ENCODE results near the gene MUC4.
"Not testable (repeated sequence)": the region's sequence is repeated elsewhere in the genome, so short reads cannot be mapped to it uniquely, and the experiment has no call there.

Gene MUC4

DNA sequence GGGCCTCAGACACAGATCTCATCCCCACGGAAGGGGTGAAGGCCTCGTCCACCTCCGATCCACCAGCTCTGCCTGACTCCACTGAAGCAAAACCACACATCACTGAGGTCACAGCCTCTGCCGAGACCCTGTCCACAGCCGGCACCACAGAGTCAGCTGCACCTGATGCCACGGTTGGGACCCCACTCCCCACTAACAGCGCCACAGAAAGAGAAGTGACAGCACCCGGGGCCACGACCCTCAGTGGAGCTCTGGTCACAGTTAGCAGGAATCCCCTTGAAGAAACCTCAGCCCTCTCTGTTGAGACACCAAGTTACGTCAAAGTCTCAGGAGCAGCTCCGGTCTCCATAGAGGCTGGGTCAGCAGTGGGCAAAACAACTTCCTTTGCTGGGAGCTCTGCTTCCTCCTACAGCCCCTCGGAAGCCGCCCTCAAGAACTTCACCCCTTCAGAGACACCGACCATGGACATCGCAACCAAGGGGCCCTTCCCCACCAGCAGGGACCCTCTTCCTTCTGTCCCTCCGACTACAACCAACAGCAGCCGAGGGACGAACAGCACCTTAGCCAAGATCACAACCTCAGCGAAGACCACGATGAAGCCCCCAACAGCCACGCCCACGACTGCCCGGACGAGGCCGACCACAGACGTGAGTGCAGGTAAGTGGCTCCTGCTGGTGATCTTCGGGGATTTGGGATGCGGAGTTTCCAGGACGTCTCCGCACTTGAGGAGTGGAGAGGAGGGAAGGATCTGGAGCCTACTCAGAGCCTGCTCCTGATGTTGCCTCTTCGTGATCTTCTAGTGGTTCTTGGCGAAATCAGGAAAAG lies 85.6 kb downstream of the MUC4 start:
- not testable (repeated sequence) for DNase-seq (ENCODE audit: extremely low spot score, insufficient read length, low read depth); FAIRE-seq

DNA sequence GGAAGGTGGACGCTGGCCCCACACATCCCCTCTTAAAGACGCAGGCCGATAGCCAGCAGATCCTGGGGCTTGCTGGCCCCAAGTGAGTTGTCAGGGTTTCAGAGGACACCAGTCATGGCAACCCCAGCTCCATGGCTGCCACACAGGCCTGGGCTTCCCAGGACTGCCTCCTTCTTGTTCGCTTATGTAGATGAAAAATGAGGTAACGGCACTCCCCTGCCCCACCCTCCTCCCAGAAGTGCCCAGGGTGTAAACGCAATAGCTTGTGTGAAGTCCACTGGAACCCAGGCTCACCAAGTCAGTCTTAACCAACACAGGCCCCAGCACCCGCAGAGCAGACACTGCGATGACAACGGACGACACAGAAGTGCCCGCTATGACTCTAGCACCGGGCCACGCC lies 87.4 kb downstream of the MUC4 start:
- FAIRE-seq; DNase-seq (ENCODE audit: extremely low spot score, insufficient read length, low read depth): not testable (repeated sequence)

DNA sequence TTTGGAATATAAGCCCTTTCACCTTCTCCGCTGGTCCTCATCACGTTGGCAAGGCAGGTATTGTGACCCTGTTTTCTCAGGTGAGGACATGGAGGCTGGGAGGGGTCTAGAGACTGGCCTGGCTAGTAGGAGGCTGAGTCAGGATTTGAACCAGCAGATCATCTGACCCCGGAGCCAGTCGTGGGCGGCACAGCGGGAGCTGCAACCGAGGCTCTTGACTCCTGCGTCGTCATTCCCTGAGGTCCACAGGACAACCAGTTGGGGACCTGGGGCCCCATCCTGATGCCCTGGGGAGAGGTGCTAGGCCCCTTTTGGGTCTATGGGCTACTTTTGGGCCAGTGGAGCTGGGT lies 88.8 kb downstream of the MUC4 start:
- FAIRE-seq; DNase-seq (ENCODE audit: extremely low spot score, insufficient read length, low read depth): not testable (repeated sequence)

DNA sequence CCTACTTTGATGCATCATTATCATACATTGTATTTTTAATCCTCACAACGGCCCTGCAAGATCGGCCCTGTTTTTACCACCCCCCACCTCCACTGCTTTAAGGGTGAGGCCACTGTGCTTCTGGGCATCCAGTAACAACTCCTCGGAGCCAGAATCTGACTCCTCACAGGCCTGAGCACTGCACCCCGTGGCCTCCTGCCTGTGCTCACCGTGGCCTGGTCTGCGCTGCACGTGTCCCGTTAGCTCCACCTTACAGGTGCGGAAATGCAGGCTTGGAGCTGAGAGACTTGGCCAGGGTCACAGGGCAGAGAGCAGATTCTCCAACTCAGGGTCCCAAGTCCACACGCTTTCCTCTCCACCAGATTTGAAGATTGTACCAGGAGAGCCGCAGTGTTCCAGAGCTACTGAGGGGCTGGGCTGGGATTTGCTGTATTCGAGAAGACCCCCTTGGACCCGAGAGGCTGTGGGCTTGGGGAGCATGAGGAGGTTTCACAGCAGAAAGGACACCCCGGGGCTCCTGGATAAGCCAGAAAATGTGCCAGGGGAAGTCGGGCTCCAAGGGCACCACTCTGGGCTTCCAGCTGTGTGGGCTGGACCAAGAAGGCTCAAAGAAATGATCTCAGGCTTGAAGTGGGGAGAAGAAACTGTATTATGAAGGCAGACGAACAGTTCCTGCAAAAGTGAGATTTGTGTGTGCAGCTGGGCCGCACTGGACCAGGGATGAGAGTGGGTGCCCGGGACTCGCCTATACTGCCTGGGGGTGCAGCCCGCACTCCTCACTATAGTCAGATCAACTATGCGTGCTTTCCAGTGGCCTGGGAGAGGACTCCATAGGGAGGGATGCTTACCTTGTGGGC lies 89.4 kb downstream of the MUC4 start:
- not testable (repeated sequence) for DNase-seq (ENCODE audit: extremely low spot score, insufficient read length, low read depth); FAIRE-seq

DNA sequence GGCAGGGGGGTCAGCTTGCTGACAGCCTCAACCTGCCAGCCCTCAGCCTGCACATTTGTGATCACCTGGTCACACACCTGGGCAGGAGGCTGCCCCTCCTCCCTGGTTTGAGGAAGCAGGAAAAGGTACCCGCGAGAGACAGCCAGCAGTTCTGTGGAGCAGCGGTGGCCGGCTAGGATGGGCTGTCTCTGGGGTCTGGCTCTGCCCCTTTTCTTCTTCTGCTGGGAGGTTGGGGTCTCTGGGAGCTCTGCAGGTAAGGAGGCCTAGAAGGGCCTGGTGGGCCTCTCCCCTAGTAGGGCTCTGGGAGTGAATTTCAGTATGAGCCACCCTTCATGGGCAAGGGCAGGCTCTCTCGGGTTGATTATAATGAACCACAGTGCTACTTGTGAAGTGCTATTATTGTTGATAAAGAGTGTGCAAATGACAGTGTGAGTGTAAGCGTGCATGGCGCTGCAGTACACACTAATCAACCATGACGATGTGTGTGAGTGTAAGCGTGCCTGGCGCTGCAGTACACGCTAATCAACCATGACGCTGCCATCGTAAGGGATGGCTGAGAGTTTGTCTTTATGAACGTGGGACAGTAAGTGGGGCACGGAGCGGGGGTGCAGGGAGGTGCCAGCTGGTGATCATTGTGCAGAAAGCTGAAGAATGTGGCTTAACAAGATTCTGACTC lies 90.8 kb downstream of the MUC4 start, which contains the start of gene MUC20:
TSS of gene MUC20 (plus strand) at position 148 of the 676 bp plus-strand sequence. CDS start at position 178, 30 bp downstream.
- FAIRE-seq; DNase-seq (ENCODE audit: extremely low spot score, insufficient read length, low read depth): not testable (repeated sequence)

DNA sequence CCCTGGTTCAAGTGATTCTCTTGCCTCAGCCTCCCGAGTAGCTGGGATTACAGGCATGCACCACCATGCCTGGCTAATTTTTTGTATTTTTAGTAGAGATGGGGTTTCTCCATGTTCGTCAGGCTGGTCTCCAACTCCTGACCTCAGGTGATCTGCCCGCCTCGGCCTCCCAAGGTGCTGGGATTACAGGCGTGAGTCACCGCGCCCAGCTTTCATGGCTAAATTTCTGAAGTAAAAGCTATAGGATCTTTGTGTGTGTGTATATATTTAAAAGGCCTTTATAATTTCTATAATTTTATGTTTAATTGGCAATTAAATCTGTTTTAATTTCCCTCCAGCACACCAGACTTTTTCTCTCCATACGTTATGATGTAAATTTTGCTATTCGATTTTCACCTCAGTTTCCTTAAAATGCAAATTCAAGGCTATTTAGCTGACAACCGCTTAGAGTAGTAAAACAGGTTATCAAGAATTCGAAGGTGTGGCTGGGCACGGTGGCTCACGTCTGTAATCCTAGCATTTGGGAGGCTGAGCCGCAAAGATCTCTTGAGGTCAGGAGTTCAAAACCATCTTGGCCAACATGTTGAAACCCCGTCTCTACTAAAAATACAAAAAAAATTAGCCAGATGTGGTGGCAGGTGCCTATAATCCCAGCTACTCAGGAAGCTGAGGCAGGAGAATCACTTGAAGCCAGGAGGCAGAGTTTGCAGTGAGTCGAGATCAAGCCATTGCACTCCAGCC lies 92.0 kb downstream of the MUC4 start:
- not testable (repeated sequence) for DNase-seq (ENCODE audit: extremely low spot score, insufficient read length, low read depth); FAIRE-seq

DNA sequence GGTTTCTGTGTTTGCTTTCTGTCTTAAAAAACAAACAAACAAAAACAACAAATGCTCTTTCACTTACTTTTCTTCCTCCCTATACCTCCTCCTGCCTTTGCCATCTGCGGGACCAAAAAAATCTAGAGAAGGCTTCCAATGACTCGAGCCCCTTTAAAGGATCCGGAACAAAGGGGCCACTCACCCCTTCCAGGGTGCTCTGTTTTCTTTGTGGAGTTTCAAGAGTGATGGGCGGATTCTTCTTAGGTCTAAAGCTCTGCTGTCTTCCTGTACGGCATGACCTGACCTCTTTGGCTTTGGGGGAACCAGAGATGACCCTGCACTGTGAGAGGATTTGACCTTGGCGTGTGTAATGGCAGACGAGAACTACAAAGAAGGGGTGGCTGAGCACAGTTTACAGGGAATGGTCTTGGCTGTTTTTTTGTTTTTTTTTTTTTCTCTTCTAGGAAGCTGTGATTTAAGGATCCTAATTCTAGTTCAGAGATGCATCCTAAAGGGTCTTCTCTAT lies 93.2 kb downstream of the MUC4 start:
- no peak for FAIRE-seq
- DNase-seq (ENCODE audit: extremely low spot score, insufficient read length, low read depth), result no peak

DNA sequence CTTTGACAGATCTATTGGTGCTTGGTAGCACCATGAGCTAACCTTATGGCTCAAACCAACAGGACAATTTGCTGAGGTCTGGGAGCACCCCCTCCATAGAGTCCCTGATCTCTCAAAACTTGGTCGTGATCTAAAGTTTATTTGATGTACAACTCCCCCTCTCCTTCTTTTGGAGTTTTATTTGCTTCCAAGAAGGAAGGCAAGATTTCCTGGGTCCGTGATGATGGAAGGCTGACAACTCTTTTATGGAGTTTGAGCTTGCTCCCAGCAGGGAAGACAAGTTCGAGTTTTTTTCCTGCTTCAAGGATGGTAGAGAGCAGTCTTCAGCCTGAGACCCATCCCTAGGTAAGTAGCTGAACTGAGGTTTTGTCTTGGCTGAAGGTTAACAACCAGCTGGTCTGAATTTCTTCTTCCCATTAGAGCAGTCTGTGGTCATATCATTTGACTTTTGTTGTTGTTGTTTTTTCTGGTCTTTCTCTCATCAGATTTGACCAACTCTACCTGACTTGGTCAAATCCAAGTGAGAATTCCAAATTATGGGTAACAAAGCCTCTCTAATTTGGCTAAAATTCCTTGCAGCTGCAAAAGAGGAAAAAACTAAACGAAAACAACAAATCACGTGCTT lies 93.8 kb downstream of the MUC4 start:
- DNase-seq (ENCODE audit: extremely low spot score, insufficient read length, low read depth) (no peak), FAIRE-seq (no peak)

DNA sequence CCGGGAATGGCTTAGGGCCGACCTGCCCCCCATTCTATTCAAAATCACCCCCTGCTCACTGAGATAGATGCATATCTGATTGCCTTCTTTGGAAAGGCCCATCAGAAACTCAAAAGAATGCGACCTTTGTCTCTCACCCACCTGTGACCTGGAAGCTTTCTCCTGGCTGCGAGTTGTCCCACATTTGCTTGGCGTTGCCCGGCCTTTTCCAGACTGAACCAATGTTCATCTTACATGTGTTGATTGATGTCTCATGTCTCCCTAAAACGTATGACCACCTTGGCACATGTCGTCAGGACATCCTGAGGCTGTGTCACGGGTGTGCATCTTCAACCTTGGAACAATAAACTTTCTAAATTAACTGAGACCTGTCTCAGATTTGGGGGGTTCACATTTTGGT lies 94.3 kb downstream of the MUC4 start:
- no peak for FAIRE-seq
- no peak for DNase-seq (ENCODE audit: extremely low spot score, insufficient read length, low read depth)

DNA sequence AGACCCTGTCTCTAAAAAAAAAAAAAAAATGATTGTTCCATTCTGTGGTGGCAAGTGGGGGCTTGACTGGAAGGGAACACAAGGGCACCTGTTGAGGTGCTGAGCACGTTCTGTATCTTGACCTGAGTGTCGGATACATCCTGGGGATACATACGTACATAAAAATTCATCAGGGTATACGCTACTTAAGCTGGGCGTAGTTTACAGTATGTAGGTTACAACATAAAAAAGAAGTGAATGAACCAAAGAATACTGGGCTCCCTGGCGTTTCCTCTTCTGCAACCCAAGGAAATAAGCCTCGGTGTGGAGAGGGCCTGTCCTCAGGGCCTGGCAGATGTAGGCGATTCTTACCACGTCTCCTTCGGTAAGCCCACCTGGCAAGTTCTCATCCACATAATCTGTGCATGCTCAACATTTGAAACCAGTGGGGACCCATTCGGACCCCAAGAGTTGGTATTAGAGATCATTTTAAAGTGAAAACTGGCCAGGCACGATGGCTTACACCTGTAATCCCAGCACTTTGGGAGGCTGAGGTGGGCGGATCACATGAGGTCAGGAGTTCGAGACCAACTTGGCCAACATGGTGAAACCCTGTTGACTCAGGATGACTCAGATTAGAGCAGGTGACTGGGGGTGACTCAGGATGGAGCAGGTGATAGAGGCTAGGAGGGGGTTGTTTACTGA lies 96.0 kb downstream of the MUC4 start:
- no peak for DNase-seq (ENCODE audit: extremely low spot score, insufficient read length, low read depth)
- no peak for FAIRE-seq

DNA sequence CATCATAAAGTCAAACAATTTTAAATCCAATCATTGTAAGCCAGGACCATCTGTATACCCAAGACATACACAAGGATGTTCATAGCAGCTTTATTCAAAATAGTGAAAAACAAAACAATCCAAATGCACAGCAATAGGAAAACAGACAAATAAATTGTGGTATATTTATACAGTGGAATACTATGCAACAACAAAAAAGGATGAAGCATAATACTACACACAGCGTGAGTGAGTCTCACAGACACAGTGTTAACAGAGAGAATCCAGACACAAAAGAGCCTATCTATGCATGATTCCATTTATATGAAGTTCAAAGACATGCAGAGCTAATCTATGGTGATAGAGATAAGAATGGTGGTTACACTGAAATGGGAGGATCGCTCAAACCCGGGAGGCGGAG lies 96.6 kb downstream of the MUC4 start:
- FAIRE-seq, result no peak
- no peak for DNase-seq (ENCODE audit: extremely low spot score, insufficient read length, low read depth)

DNA sequence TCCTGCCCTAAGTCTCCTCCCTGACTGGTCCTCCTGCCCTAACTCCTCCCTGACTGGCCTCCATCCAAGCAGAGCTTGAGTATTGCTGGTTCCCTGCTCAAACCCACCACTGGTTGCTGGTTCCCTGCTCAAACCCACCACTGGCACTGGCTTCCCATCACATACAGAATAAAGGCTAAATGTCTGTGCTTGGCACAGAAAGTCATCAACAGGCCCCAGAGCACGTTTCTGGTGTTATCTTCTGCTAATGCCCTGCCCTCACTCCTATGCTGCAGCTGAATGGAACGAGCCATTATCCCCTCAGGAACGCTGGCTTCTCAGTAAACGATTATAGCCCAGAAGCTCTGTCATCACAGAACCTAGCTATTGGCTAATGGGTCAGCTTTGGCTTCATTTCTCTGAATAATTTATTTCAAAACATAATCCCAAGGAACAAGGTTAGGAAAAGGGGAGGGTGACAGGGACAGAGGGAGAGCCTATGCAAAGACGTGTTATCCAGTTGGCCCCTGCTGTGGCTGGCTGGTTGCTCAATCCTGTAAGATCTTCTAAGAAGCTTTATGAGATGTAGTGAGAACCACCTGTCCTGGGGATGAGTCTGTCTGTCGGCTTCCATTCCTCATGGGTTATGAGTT lies 97.2 kb downstream of the MUC4 start:
- DNase-seq (ENCODE audit: extremely low spot score, insufficient read length, low read depth) (no peak), FAIRE-seq (no peak)

DNA sequence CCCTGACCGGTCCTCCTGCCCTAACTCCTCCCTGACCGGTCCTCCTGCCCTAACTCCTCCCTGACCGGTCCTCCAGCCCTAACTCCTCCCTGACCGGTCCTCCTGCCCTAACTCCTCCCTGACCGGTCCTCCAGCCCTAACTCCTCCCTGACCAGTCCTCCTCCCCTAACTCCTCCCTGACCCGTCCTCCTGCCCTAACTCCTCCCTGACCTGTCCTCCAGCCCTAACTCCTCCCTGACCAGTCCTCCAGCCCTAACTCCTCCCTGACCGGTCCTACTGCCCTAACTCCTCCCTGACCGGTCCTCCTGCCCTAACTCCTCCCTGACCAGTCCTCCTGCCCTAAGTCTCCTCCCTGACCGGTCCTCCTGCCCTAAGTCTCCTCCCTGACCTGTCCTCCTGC lies 98.6 kb downstream of the MUC4 start:
- not testable (repeated sequence) for FAIRE-seq; DNase-seq (ENCODE audit: extremely low spot score, insufficient read length, low read depth)

DNA sequence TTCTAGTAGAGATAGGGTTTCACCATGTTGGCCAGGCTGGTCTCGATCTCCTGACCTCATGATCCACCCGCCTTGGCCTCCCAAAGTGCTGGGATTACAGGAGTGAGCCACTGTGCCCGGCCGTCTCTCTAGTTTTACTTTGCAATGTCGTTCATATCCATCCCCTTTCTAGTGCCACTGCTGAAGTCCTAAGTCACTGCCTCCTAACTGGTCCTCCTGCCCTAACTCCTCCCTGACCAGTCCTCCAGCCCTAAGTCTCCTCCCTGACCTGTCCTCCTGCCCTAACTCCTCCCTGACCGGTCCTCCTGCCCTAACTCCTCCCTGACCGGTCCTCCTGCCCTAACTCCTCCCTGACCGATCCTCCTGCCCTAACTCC lies 99.2 kb downstream of the MUC4 start:
- not testable (repeated sequence) for FAIRE-seq; DNase-seq (ENCODE audit: extremely low spot score, insufficient read length, low read depth)

DNA sequence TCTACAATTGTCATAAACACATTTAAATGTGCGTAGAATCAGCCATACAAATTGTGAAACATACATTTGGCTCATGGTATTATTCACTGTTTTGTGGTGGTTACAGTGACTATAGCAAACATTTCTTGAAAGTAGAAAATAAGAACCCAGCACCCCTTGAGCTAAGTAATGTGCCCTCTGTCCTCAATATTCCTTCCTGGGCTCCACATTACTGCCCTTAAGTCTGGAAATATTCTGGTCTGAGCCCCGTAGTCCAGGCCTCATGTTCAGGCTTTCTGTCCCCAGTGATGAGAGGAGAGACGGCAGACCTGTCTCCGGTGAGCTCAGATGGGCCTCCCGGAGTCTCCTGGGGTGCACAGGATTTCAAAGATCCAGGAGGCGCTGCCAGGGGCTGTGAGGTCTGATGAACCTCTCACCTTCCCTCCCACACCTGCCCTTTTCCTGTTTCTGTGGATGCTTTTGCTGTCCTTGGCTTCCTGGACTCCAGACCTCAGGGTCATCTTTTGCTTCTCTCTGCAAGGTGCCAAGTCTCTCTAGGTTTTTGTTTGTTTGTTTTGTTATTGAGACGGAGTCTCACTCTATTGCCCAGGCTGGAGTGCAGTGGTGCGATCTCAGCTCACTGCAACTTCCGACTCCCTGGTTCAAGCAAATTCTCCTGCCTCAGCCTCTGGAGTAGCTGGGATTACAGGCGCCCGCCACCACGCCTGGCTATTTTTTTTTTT lies 99.8 kb downstream of the MUC4 start:
- DNase-seq (ENCODE audit: extremely low spot score, insufficient read length, low read depth) (no peak), FAIRE-seq (no peak)

DNA sequence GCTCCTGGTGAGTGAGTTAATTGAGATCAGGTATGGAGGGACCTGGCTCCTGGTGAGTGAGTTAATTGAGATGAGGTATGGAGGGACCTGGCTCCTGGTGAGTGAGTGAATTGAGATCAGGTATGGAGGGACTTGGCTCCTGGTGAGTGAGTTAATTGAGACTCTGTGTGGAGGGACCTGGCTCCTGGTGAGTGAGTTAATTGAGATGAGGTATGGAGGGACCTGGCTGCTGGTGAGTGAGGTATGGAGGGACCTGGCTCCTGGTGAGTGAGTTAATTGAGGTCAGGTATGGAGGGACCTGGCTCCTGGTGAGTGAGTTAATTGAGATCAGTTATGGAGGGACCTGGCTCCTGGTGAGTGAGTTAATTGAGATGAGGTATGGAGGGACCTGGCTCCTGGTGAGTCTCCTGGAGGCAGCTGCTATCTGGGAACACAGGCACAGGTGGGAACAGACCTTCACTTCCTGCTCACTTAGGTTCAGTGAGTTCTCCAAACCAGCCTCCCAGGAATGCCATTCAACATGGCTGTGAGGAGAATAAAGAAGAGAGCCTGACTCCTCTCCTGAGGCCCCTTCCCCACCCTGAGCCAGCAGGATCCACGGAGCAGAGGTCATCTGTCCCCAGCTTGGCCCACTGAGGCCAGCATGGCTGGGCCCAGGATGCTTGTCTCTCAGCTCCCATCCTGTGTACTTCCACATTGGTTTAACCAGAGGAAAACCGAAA lies 100.5 kb downstream of the MUC4 start:
- peak; percentile 26 for FAIRE-seq

More for the DNA sequence above, 100.5 kb downstream of the MUC4 start:
- not testable (repeated sequence) for DNase-seq (ENCODE audit: extremely low spot score, insufficient read length, low read depth)

Data from GM18507 (cell line).